Natural killer cell (primary cell): Measurements from ENCODE around the gene CDHR1. TPM values are rescaled to one million over a fixed set of nuclear protein-coding genes. Genes with fewer than 3 reads are reported as not detected.

ENCODE experiments used
- ATAC-seq, 3 donors: fragments of 150-1000 bp in 2 of 3; fragments of 200-7000 bp in 1 of 3; cut with Tn5 transposase; 1 replicate in 1 of 3; 2 replicates in 2 of 3; pipeline ENCODE4 v1.10.0; 2021; ENCODE audit warnings: mild to moderate bottlenecking in 2 of 3, moderate library complexity in 2 of 3
- DNase-seq, 2 donors: peaks; one replicate each; pipeline versions ENCODE4 v3.0.0 to v3.0.0-alpha.2; 2013 to 2021; ENCODE audit warnings: mixed read lengths in 1 of 2
- H3K27ac ChIP-seq: one replicate; pipeline ENCODE4 v1.5.1; 2013; ENCODE audit warnings: mild to moderate bottlenecking, low read length
- H3K27me3 ChIP-seq: one replicate; pipeline ENCODE4 v1.6.1; 2013; ENCODE audit warnings: low read length; ENCODE audit not compliant: control insufficient read depth, insufficient read depth
- H3K36me3 ChIP-seq: one replicate; pipeline ENCODE4 v1.6.1; 2013; ENCODE audit warnings: low read length; ENCODE audit not compliant: control insufficient read depth, insufficient read depth
- H3K4me1 ChIP-seq: one replicate; pipeline ENCODE4 v1.6.1; 2013; ENCODE audit warnings: low read length; ENCODE audit not compliant: control insufficient read depth, insufficient read depth
- H3K4me3 ChIP-seq: one replicate; pipeline ENCODE4 v1.5.1; 2013; ENCODE audit warnings: low read length
- H3K9me3 ChIP-seq: one replicate; pipeline ENCODE4 v1.6.1; 2013; ENCODE audit warnings: low read length; ENCODE audit not compliant: control insufficient read depth, insufficient read depth
- H3K27ac Mint-ChIP-seq, 2 donors: one replicate each; pipeline ENCODE4 v1.8.0; 2022; ENCODE audit warnings: mild to moderate bottlenecking in 2 of 2, mixed read lengths in 2 of 2, moderate library complexity in 1 of 2
- H3K27me3 Mint-ChIP-seq, 2 donors: one replicate each; pipeline ENCODE4 v1.8.0; 2022; ENCODE audit warnings: low read depth in 2 of 2, mixed read lengths in 2 of 2
- H3K36me3 Mint-ChIP-seq: one replicate; pipeline ENCODE4 v1.8.0; 2022; ENCODE audit warnings: mixed read lengths
- H3K4me1 Mint-ChIP-seq, 2 donors: one replicate each; pipeline ENCODE4 v1.8.0; 2022; ENCODE audit warnings: mixed read lengths in 2 of 2
- H3K4me3 Mint-ChIP-seq: one replicate; pipeline ENCODE4 v1.8.0; 2022; ENCODE audit warnings: mild to moderate bottlenecking, moderate library complexity, mixed read lengths
- H3K9me3 Mint-ChIP-seq, 2 donors: one replicate each; pipeline ENCODE4 v1.8.0; 2022; ENCODE audit warnings: mixed read lengths in 2 of 2
- WGBS: methylation state at CpG from one replicate; pipeline ENCODE4 v1.1.7; 2013; ENCODE audit warnings: missing lambda C conversion rate; ENCODE audit not compliant: insufficient coverage; 5-methylcytosine and 5-hydroxymethylcytosine counted together
- intact Hi-C: fragments of 100-400 bp; cut with micrococcal nuclease; formaldehyde crosslinking; loops from one replicate; pipeline ENCODE4 v1.14.2; 2022
- total RNA-seq, 4 donors: library from RNA; stranded (reverse); fragments of 120-200 nt in 1 of 4; gene quantifications; one replicate each; pipeline versions ENCODE4 v1.2.3 to v1.2.4, GENCODE V29; 2013 to 2022
- TF ChIP-seq, protein P1 (sequence below): fragments of 200-600 bp; IDR thresholded peaks from one replicate; pipeline ENCODE4 v1.8.0; 2022; ENCODE audit warnings: antibody characterized with exemption

Gene CDHR1
- total RNA-seq, 3 donors from 2014 or later (not counting 1 experiment from before 2014, with no cell fraction given), result 4.0 to 9.5 (median 6.5) TPM

DNA sequence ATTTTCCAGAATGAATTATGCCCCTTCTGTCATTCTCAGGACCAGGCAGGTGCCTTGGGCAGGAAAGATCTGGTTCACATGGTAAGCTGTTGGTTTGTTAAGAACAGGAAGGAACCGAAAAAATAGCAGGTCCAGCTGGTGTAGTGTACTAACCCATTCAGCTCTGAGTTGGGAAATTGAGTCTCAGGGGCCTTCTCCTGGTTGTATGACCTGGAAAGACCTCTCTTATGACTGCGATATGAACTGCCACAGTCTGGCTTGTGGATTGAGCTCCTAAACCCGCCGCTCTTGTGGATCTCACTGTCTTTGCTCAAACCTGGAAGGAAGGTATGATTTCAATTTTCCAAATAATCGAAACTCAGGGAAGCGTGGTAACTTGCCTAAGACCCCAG lies 42.5 kb downstream of the CDHR1 start:
- Histone ChIP-seq H3K4me1 (no peaks in the 10 kb centered on the region), H3K27ac (no peak overlapping the region), H3K9me3 (no peaks in the 10 kb centered on the region), H3K36me3 (no peaks in the 10 kb centered on the region), H3K27me3 (no peaks in the 10 kb centered on the region), H3K4me3 (no peak overlapping the region)
- Mint-ChIP-seq H3K4me3 (no peak overlapping the region), H3K4me1 (no peaks in the 10 kb centered on the region), H3K27me3 (peaks cover 17 to 28% of the 10 kb centered on the region in 2 donors), H3K27ac (no peak overlapping the region), H3K36me3 (no peaks in the 10 kb centered on the region), H3K9me3 (no peaks in the 10 kb centered on the region)
- TF ChIP-seq, protein P1, sequence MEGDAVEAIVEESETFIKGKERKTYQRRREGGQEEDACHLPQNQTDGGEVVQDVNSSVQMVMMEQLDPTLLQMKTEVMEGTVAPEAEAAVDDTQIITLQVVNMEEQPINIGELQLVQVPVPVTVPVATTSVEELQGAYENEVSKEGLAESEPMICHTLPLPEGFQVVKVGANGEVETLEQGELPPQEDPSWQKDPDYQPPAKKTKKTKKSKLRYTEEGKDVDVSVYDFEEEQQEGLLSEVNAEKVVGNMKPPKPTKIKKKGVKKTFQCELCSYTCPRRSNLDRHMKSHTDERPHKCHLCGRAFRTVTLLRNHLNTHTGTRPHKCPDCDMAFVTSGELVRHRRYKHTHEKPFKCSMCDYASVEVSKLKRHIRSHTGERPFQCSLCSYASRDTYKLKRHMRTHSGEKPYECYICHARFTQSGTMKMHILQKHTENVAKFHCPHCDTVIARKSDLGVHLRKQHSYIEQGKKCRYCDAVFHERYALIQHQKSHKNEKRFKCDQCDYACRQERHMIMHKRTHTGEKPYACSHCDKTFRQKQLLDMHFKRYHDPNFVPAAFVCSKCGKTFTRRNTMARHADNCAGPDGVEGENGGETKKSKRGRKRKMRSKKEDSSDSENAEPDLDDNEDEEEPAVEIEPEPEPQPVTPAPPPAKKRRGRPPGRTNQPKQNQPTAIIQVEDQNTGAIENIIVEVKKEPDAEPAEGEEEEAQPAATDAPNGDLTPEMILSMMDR, result no peak
- no peak for DNase-seq
- intact Hi-C loops, result no loop called here
- ATAC-seq, result no peak
- WGBS, result 79% methylated on average over 6 of the region's 6 CpGs

DNA sequence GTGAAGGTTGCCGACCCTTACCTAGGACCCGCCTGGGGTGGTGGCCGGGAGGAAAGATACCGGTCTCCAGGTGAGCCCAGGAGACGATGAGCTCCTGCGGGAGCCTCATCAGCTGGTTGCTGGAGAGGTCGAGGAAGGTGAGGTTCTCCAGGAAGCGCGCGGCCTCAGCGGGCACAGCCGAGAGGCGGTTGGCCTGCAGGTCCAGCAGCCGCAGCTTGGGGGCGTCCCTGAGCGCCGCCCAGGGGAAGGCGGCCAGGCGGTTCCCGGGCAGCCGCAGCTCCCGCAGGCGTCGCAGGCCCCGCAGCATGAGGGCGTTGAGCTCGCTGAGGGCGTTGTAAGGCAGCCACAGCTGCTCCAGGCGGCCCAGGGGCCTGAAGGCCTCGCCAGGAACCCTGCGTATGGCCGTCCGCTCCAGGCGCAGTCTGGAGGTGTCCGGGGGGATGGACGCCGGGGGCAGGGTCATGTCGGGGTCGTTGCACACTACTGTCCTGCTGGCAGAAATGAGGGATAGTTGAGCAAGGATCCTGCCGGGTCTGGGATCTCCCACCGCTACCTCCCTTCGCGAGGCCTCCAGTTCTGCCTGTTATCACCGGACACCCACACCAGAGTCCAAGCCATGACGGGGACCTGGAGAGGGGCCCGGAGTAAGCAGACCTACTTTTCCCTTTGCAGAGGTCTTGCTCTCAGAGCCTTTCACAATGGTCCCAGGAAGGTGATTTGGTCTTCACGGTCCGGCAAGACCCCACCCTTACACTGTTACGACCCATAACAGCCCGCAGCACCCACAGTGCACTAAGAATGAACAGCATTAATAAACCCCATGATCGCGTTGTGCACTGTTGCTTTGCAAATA lies 43.1 kb downstream of the CDHR1 start:
- Mint-ChIP-seq H3K4me1 (no peaks in the 10 kb centered on the region), H3K27ac (no peak overlapping the region), H3K9me3 (no peaks in the 10 kb centered on the region), H3K4me3 (no peak overlapping the region), H3K27me3 (peaks cover 17 to 26% of the 10 kb centered on the region in 2 donors), H3K36me3 (no peaks in the 10 kb centered on the region)
- Histone ChIP-seq H3K9me3 (no peaks in the 10 kb centered on the region), H3K36me3 (no peaks in the 10 kb centered on the region), H3K27me3 (no peaks in the 10 kb centered on the region), H3K4me1 (no peaks in the 10 kb centered on the region), H3K27ac (no peak overlapping the region), H3K4me3 (no peak overlapping the region)
- intact Hi-C loops, result no loop called here
- no peak for ATAC-seq
- no peak for DNase-seq
- TF ChIP-seq, protein P1, result no peak
- WGBS, result 55% methylated on average over 52 of the region's 52 CpGs

DNA sequence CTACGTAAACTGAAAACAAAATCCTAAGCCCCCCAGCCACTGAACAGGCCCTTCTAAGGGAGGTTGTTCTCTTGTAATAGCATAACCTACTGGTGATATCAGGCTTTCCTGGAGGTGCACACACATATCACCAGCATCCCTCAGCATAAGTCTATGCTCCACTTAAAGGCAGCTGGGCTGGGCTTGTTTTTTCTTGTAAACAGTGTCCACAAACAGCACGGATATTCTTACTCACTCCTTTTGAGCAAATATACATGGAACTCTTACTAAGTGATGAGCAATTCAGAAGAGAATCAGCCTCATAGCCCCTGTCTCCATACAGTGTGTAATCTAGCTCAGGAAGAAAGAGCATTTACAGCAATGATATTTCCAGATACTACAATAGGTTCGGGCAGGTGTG lies 44.6 kb downstream of the CDHR1 start:
- DNase-seq, result no peak
- H3K27me3 Mint-ChIP-seq, result peaks cover 17 to 26% of the 10 kb centered on the region in 2 donors

More for the DNA sequence above, 44.6 kb downstream of the CDHR1 start:
- intact Hi-C loops, result no loop called here
- no peak overlapping the region for H3K27ac ChIP-seq
- WGBS, result 100% methylated on average over 2 of the region's 3 CpGs
- H3K27ac Mint-ChIP-seq, result no peak overlapping the region
- no peaks in the 10 kb centered on the region for H3K36me3 Mint-ChIP-seq
- no peak overlapping the region for H3K4me3 Mint-ChIP-seq
- no peaks in the 10 kb centered on the region for H3K9me3 ChIP-seq
- H3K4me1 Mint-ChIP-seq, result no peaks in the 10 kb centered on the region
- ATAC-seq, result no peak
- TF ChIP-seq, protein P1, result no peak
- H3K4me3 ChIP-seq, result no peak overlapping the region
- no peaks in the 10 kb centered on the region for H3K4me1 ChIP-seq
- H3K9me3 Mint-ChIP-seq, result no peaks in the 10 kb centered on the region
- H3K27me3 ChIP-seq, result no peaks in the 10 kb centered on the region
- no peaks in the 10 kb centered on the region for H3K36me3 ChIP-seq
